GM12878 (cell line): ENCODE measurements around the gene PHKG2. TPM values are rescaled to one million over a fixed set of nuclear protein-coding genes. Genes with fewer than 3 reads are reported as not detected.

Source experiments
- ATAC-seq: fragments of 200-7000 bp; cut with Tn5 transposase; 3 replicates; pipeline ENCODE4 v1.9.1; 2020; ENCODE audit warnings: mild to moderate bottlenecking, moderate library complexity
- BruUV-seq: library from RNA; stranded (reverse); fragments of 400-500 nt; replicated peaks from 2 replicates; lab custom pipeline; 2021; lab: Mats Ljungman, UMichigan
- CTCF ChIA-PET: fragments of 300-600 bp; sonication (Branson Sonifier 250); formaldehyde crosslinking; extraction: SDS; loops from one replicate; lab custom pipeline; 2021; ENCODE audit warnings: inconsistent platforms; lab: Yijun Ruan, JAX
- POLR2A ChIA-PET: fragments of 350-600 bp; formaldehyde crosslinking; extraction: SDS; loops from one replicate; lab custom pipeline; 2021; ENCODE audit warnings: inconsistent platforms; lab: Charles Lee
- RAD21 ChIA-PET: fragments of 300-600 bp; sonication (Branson Sonifier 250); formaldehyde crosslinking; loops from one replicate; lab custom pipeline; 2023; ENCODE audit warnings: antibody characterized with exemption; ENCODE audit not compliant: unreplicated experiment; lab: Charles Lee
- SMC1A ChIA-PET: fragments of 300-600 bp; sonication (Branson Sonifier 250); formaldehyde crosslinking; loops from one replicate; lab custom pipeline; 2023; ENCODE audit not compliant: unreplicated experiment, uncharacterized antibody; lab: Charles Lee
- DNase-seq: peaks from one replicate; pipeline ENCODE4 v3.0.0-alpha.2; 2011; ENCODE audit warnings: low read depth, low spot score
- FAIRE-seq: peaks from 3 replicates; lab custom pipeline; 2011; peaks lifted over from hg19 to GRCh38; lab: Jason Lieb, UNC
- H2AFZ ChIP-seq: 2 replicates; pipeline ENCODE4 v1.6.0; 2011; ENCODE audit warnings: low read depth, low read length, control low read depth; ENCODE audit not compliant: control insufficient read depth
- H3K27ac ChIP-seq: 2 replicates; pipeline ENCODE4 v1.5.1; 2011; ENCODE audit warnings: control low read depth; ENCODE audit not compliant: control insufficient read depth, insufficient read depth
- H3K27me3 ChIP-seq, 2 experiments: replicated peaks in 1 of 2; 2 replicates each; pipeline versions ENCODE4 v1.6.0 to v1.6.1; 2011; ENCODE audit warnings: low read length in 1 of 2; ENCODE audit not compliant: control insufficient read depth in 2 of 2, insufficient read depth in 2 of 2
- H3K36me3 ChIP-seq, 2 experiments: 2 replicates each; pipeline ENCODE4 v1.5.1; 2011; ENCODE audit warnings: low read length in 1 of 2; ENCODE audit not compliant: control insufficient read depth in 2 of 2, insufficient read depth in 2 of 2
- H3K4me1 ChIP-seq: 2 replicates; pipeline ENCODE4 v1.6.1; 2011; ENCODE audit warnings: mild to moderate bottlenecking, low read length, moderate library complexity, mixed read lengths; ENCODE audit not compliant: control insufficient read depth, insufficient read depth
- H3K4me2 ChIP-seq: 2 replicates; pipeline ENCODE4 v1.6.0; 2011; ENCODE audit warnings: control low read depth; ENCODE audit not compliant: control insufficient read depth, insufficient read depth
- H3K4me3 ChIP-seq: fragments of 200-600 bp; sonication (generic); 2 replicates; pipeline ENCODE4 v1.5.1; 2016
- H3K79me2 ChIP-seq: 2 replicates; pipeline ENCODE4 v1.6.0; 2011; ENCODE audit warnings: low read length; ENCODE audit not compliant: control insufficient read depth, insufficient read depth
- H3K9ac ChIP-seq: 2 replicates; pipeline ENCODE4 v1.8.0; 2011; ENCODE audit warnings: low read length, control low read depth, mixed read lengths; ENCODE audit not compliant: control insufficient read depth, insufficient read depth
- H3K9me3 ChIP-seq: replicated peaks from 3 replicates; pipeline ENCODE4 v1.5.1; 2011; ENCODE audit warnings: mild to moderate bottlenecking, low read length; ENCODE audit not compliant: control insufficient read depth, insufficient read depth
- H4K20me1 ChIP-seq: 2 replicates; pipeline ENCODE4 v1.6.0; 2011; ENCODE audit not compliant: control insufficient read depth, insufficient read depth
- BCL11A ChIP-seq: IDR thresholded peaks from 2 replicates; pipeline ENCODE4 v1.6.1; 2011; ENCODE audit warnings: low read depth, low read length
- CEBPB ChIP-seq, 2 experiments: fragments of 150-350 bp in 1 of 2; IDR thresholded peaks; 2 replicates each; pipeline ENCODE4 v1.6.1; 2012 to 2014; ENCODE audit warnings: low read depth in 2 of 2, low read length in 2 of 2, borderline replicate concordance in 1 of 2, inconsistent platforms in 1 of 2
- E2F4 ChIP-seq: IDR thresholded peaks from 2 replicates; pipeline ENCODE4 v1.6.1; 2012; ENCODE audit warnings: low read depth, low read length, improper control_type of control experiment
- E4F1 ChIP-seq: fragments of 450-650 bp; IDR thresholded peaks from 2 replicates; pipeline ENCODE4 v1.6.1; 2018; ENCODE audit warnings: borderline replicate concordance, mild to moderate bottlenecking; ENCODE audit not compliant: partially characterized antibody
- HCFC1 ChIP-seq: fragments of 150-350 bp; IDR thresholded peaks from 2 replicates; pipeline ENCODE4 v1.6.1; 2014; ENCODE audit warnings: low read length
- KLF5 ChIP-seq: fragments of 450-650 bp; IDR thresholded peaks from 2 replicates; pipeline ENCODE4 v1.6.1; 2014; ENCODE audit warnings: mild to moderate bottlenecking; ENCODE audit not compliant: partially characterized antibody
- NRF1 ChIP-seq: conservative IDR thresholded peaks from 2 replicates; pipeline ENCODE4 v1.6.1; 2011; ENCODE audit warnings: mild to moderate bottlenecking, low read depth, low read length, improper control_type of control experiment
- SRF ChIP-seq, 2 experiments: IDR thresholded peaks; 2 replicates each; pipeline ENCODE4 v1.6.1; 2011; ENCODE audit warnings: low read depth in 2 of 2, low read length in 2 of 2, mild to moderate bottlenecking in 1 of 2, moderate library complexity in 1 of 2
- TBL1XR1 ChIP-seq: IDR thresholded peaks from 2 replicates; pipeline ENCODE4 v1.6.1; 2012; ENCODE audit warnings: low read depth, low read length, improper control_type of control experiment
- USF1 ChIP-seq: IDR thresholded peaks from 2 replicates; pipeline ENCODE4 v1.6.1; 2011; ENCODE audit warnings: borderline replicate concordance, low read depth, mild to moderate bottlenecking, moderate library complexity, mixed read lengths, low read length; ENCODE audit not compliant: insufficient read depth; ENCODE audit errors: extremely low read length
- YY1 ChIP-seq: IDR thresholded peaks from 2 replicates; pipeline ENCODE4 v1.6.1; 2011; ENCODE audit warnings: low read depth, mild to moderate bottlenecking, low read length
- ZBTB4 ChIP-seq: fragments of 450-650 bp; formaldehyde crosslinking; IDR thresholded peaks from 2 replicates; pipeline ENCODE4 v1.4.0; 2022; ENCODE audit warnings: mild to moderate bottlenecking, moderate library complexity
- ZNF384 ChIP-seq: IDR thresholded peaks from 2 replicates; pipeline ENCODE4 v1.6.1; 2012; ENCODE audit warnings: low read depth, mild to moderate bottlenecking, low read length, improper control_type of control experiment, borderline replicate concordance
- WGBS: methylation state at CpG from one replicate; pipeline ENCODE4 v1.1.6; 2016; ENCODE audit warnings: low lambda C conversion rate; ENCODE audit not compliant: insufficient replicate concordance, insufficient coverage; ENCODE audit errors: missing lambda C conversion rate; 5-methylcytosine and 5-hydroxymethylcytosine counted together
- in situ Hi-C: fragments of 300-500 bp; cut with MboI; formaldehyde crosslinking; loops from 9 replicates; pipeline ENCODE4 v1.14.3; 2018; ENCODE audit warnings: mixed read lengths
- intact Hi-C: fragments of 100-400 bp; cut with micrococcal nuclease; formaldehyde crosslinking; loops from one replicate; pipeline ENCODE4 v1.14.2; 2022; ENCODE audit not compliant: unreplicated experiment
- polyA plus RNA-seq, 11 experiments: library from polyadenylated mRNA; depleted of rRNA in 4 of 11; unstranded in 6 of 11; stranded (reverse) in 5 of 11; fragments of >200 nt; fragmentation: Nextera tagmentation in 4 of 11; fragmentation: Illumina TruSeq in 1 of 11; extraction: Ambion mirVana in 4 of 11; extraction: Trizol in 1 of 11; gene quantifications; 1 replicate in 1 of 11; 2 replicates in 10 of 11; pipeline versions ENCODE4 v1.2.1 to v1.2.3, GENCODE V29; 2011 to 2016; ENCODE audit warnings: inconsistent platforms in 2 of 11, missing spikeins in 2 of 11, low read depth in 1 of 11
- total RNA-seq, 4 experiments: library from RNA; depleted of rRNA in 3 of 4; stranded (reverse); fragments of >200 nt in 3 of 4; fragmentation: Illumina TruSeq in 1 of 4; extraction: Trizol in 1 of 4; gene quantifications; 2 replicates each; pipeline versions ENCODE4 v1.2.1 to v1.2.3, GENCODE V29; 2013 to 2021

Gene PHKG2
- total and polyA plus RNA-seq, 10 of the 15 experiments (the other 5 are each of a cell fraction or from before 2014, with no cell fraction given): 5.2 to 50.1 (median 37.2) TPM

- H4K20me1 ChIP-seq: no peaks in the 10 kb centered on the region
- no peak overlapping the region for H2AFZ ChIP-seq
- no peaks in the 10 kb centered on the region for H3K9me3 ChIP-seq
- no peak overlapping the region for H3K9ac ChIP-seq
- 96% methylated on average over 14 of the region's 14 CpGs for WGBS
- DNase-seq (no peak), ATAC-seq (no peak), FAIRE-seq (no peak)
- POLR2A ChIA-PET: interaction anchor here (0.5 to 1.9 kb wide), 4 partner anchors 26 to 364 kb away, joined by 3 to 7 read pairs (median 5); partner anchors contain the start of genes ORAI3 and PHKG2
- no peaks in the 10 kb centered on the region for H3K27me3 ChIP-seq
- H3K4me3 ChIP-seq: no peak overlapping the region
- TF ChIP-seq ZBTB4: no peak
- no peak for TF ChIP-seq USF1
- no peak for TF ChIP-seq YY1
- no peak for TF ChIP-seq CEBPB (IDR thresholded peaks at IDR 0.05; ENCODE audit: borderline replicate concordance in 1 of 2, low read depth in 2 of 2, low read length in 2 of 2)
- no peak for TF ChIP-seq TBL1XR1
- no peak for TF ChIP-seq SRF (IDR thresholded peaks at IDR 0.05; ENCODE audit: low read depth in 2 of 2, low read length in 2 of 2)
- no peak for TF ChIP-seq BCL11A
- no peak for TF ChIP-seq E4F1
- no peak for TF ChIP-seq KLF5
- no peak for TF ChIP-seq ZNF384
- TF ChIP-seq E2F4: no peak
- TF ChIP-seq NRF1: no peak
- no peak for TF ChIP-seq HCFC1
- CTCF ChIA-PET: no interaction called here
- in situ Hi-C loops (loop anchor here (25.0 kb wide), 1 partner anchor 1113 kb away; no protein-coding TSS in a partner anchor), intact Hi-C loops (loop anchor here (2.0 kb wide), 1 partner anchor 149 kb away; the partner anchor contains the start of gene FBXL19)
- H3K36me3 ChIP-seq: peaks cover 13 to 21% of the 10 kb centered on the region in 2 experiments; a peak in 3 of 4 replicates
- SMC1A ChIA-PET: interaction anchor here (0.6 kb wide), 1 partner anchor 645 kb away, joined by 3 read pairs; no protein-coding TSS in a partner anchor
- no peak overlapping the region for H3K27ac ChIP-seq
- no TSS peak for BruUV-seq
- H3K4me1 ChIP-seq: no peaks in the 10 kb centered on the region
- peaks cover 2% of the 10 kb centered on the region; the same call in 1 of the 2 replicates for H3K79me2 ChIP-seq
- RAD21 ChIA-PET: interaction anchor here (1.3 kb wide), 1 partner anchor 71 kb away, joined by 3 read pairs; no protein-coding TSS in a partner anchor
- no peak overlapping the region for H3K4me2 ChIP-seq
Observed at GRCh38 chr16:30773826-30774225, 25.6 kb downstream of the PHKG2 start.
